HEK293T (cell line): Measurements from ENCODE around the gene TRIM37.

ENCODE experiments used
- CTCF ChIA-PET: fragments of 350-600 bp; formaldehyde crosslinking; extraction: SDS; loops from one replicate; lab custom pipeline; 2021; ENCODE audit warnings: antibody characterized with exemption, inconsistent platforms; lab: Yijun Ruan, JAX
- POLR2A ChIA-PET: fragments of 350-600 bp; formaldehyde crosslinking; extraction: SDS; loops from one replicate; lab custom pipeline; 2020; ENCODE audit warnings: antibody characterized with exemption, inconsistent platforms; lab: Yijun Ruan, JAX
- DNase-seq: peaks from one replicate; pipeline ENCODE4 v3.0.0; 2012; ENCODE audit warnings: mixed read lengths; ENCODE audit errors: extremely low spot score
- ARNT ChIP-seq: fragments of 450-650 bp; IDR thresholded peaks from 2 replicates; pipeline ENCODE4 v1.6.1; 2017; ENCODE audit warnings: mild to moderate bottlenecking
- BHLHE40 ChIP-seq: fragments of 450-650 bp; IDR thresholded peaks from 2 replicates; pipeline ENCODE4 v1.6.1; 2016; ENCODE audit warnings: mild to moderate bottlenecking, moderate library complexity, borderline replicate concordance
- CTBP1 ChIP-seq: fragments of 450-650 bp; IDR thresholded peaks from 2 replicates; pipeline ENCODE4 v1.6.1; 2016; ENCODE audit warnings: borderline replicate concordance
- ELF4 ChIP-seq: fragments of 450-650 bp; IDR thresholded peaks from 2 replicates; pipeline ENCODE4 v1.6.1; 2017; ENCODE audit warnings: antibody characterized with exemption
- FOXA1 ChIP-seq: fragments of 450-650 bp; IDR thresholded peaks from 2 replicates; pipeline ENCODE4 v1.6.1; 2016; ENCODE audit warnings: mild to moderate bottlenecking
- FOXK2 ChIP-seq: fragments of 450-650 bp; IDR thresholded peaks from 2 replicates; pipeline ENCODE4 v1.6.1; 2016; ENCODE audit warnings: mild to moderate bottlenecking
- FOXM1 ChIP-seq: fragments of 450-650 bp; IDR thresholded peaks from 2 replicates; pipeline ENCODE4 v1.6.1; 2017; ENCODE audit warnings: mild to moderate bottlenecking, borderline replicate concordance
- HDGF ChIP-seq: fragments of 450-650 bp; IDR thresholded peaks from 2 replicates; pipeline ENCODE4 v1.6.1; 2017; ENCODE audit warnings: antibody characterized with exemption, borderline replicate concordance
- L3MBTL2 ChIP-seq: fragments of 450-650 bp; conservative IDR thresholded peaks from 2 replicates; pipeline ENCODE4 v1.6.1; 2016; ENCODE audit warnings: mild to moderate bottlenecking
- LEF1 ChIP-seq: fragments of 450-650 bp; IDR thresholded peaks from 2 replicates; pipeline ENCODE4 v1.6.1; 2017; ENCODE audit warnings: mild to moderate bottlenecking, borderline replicate concordance
- NFRKB ChIP-seq: fragments of 450-650 bp; IDR thresholded peaks from 2 replicates; pipeline ENCODE4 v1.6.1; 2016; ENCODE audit warnings: mild to moderate bottlenecking, moderate library complexity
- PKNOX1 ChIP-seq: fragments of 450-650 bp; IDR thresholded peaks from 2 replicates; pipeline ENCODE4 v1.6.1; 2016
- SP1 ChIP-seq: fragments of 450-650 bp; IDR thresholded peaks from 2 replicates; pipeline ENCODE4 v1.6.1; 2017
- SUZ12 ChIP-seq: fragments of 450-650 bp; IDR thresholded peaks from 2 replicates; pipeline ENCODE4 v1.6.1; 2016; ENCODE audit warnings: mild to moderate bottlenecking
- TARDBP ChIP-seq: fragments of 450-650 bp; IDR thresholded peaks from 2 replicates; pipeline ENCODE4 v1.6.1; 2016
- ZNF384 ChIP-seq: fragments of 450-650 bp; IDR thresholded peaks from 2 replicates; pipeline ENCODE4 v1.6.1; 2016

Gene TRIM37

GRCh38 chr17:59004338-59005111, 102.2 kb downstream of the TRIM37 start:
- TF ChIP-seq HDGF (no peak), FOXA1 (no peak), FOXK2 (no peak), ARNT (no peak), CTBP1 (no peak)
- peak; percentile 59 for DNase-seq
- CTCF ChIA-PET, result interaction anchor here (0.5 to 1.5 kb wide), 8 partner anchors 9 to 484 kb away, joined by 3 to 9 read pairs (median 4); no protein-coding TSS in a partner anchor
- POLR2A ChIA-PET, result interaction anchor here (2.0 kb wide), 1 partner anchor 486 kb away, joined by 9 read pairs; no protein-coding TSS in a partner anchor

GRCh38 chr17:59003860-59004259, 102.8 kb downstream of the TRIM37 start:
- TF ChIP-seq FOXK2 (no peak), PKNOX1 (no peak), ARNT (no peak), BHLHE40 (no peak), CTBP1 (no peak), SP1 (no peak), SUZ12 (no peak), FOXM1 (no peak), ZNF384 (no peak), TARDBP (no peak), L3MBTL2 (no peak), FOXA1 (no peak), HDGF (no peak), ELF4 (no peak), LEF1 (no peak)
- ChIA-PET CTCF (interaction anchor here (0.5 to 1.5 kb wide), 5 partner anchors 105 to 483 kb away, joined by 3 to 5 read pairs (median 3); no protein-coding TSS in a partner anchor), POLR2A (interaction anchor here (2.0 kb wide), 1 partner anchor 485 kb away, joined by 9 read pairs; no protein-coding TSS in a partner anchor)
- DNase-seq, result no peak

- TF ChIP-seq BHLHE40 (no peak), TARDBP (no peak), NFRKB (no peak), FOXA1 (no peak), SP1 (no peak), CTBP1 (no peak), SUZ12 (no peak), ZNF384 (no peak), FOXM1 (no peak), ELF4 (no peak), ARNT (no peak), L3MBTL2 (no peak), LEF1 (no peak), HDGF (no peak), FOXK2 (no peak), PKNOX1 (no peak)
- ChIA-PET CTCF (no interaction called here), POLR2A (no interaction called here)
- DNase-seq, result no peak
Observed at GRCh38 chr17:59002848-59003247, 103.8 kb downstream of the TRIM37 start.

GRCh38 chr17:59002126-59002525, 104.6 kb downstream of the TRIM37 start:
- TF ChIP-seq FOXM1 (no peak), FOXA1 (no peak), ARNT (no peak), FOXK2 (no peak), TARDBP (no peak)
- no peak for DNase-seq
- ChIA-PET POLR2A (no interaction called here), CTCF (no interaction called here)

- DNase-seq, result no peak
- ChIA-PET CTCF (no interaction called here), POLR2A (no interaction called here)
- no peak for TF ChIP-seq LEF1
Observed at GRCh38 chr17:59001158-59001814, 105.4 kb downstream of the TRIM37 start.

- CTCF ChIA-PET, result interaction anchor here (0.6 kb wide), 1 partner anchor 287 kb away, joined by 3 read pairs; no protein-coding TSS in a partner anchor
- POLR2A ChIA-PET, result no interaction called here
- no peak for DNase-seq
- TF ChIP-seq SUZ12 (no peak), FOXA1 (no peak), HDGF (no peak), TARDBP (no peak), PKNOX1 (no peak), ZNF384 (no peak), SP1 (no peak), NFRKB (no peak), FOXM1 (no peak)
Observed at GRCh38 chr17:59000022-59000421, 106.7 kb downstream of the TRIM37 start.
